Type B pancreatic cell (in vitro differentiated cells): ENCODE results near the gene COL11A1. TPM values are rescaled to one million over a fixed set of nuclear protein-coding genes. Genes with fewer than 3 reads are reported as not detected.
"Not testable (repeated sequence)": the region's sequence is repeated elsewhere in the genome, so short reads cannot be mapped to it uniquely, and the experiment has no call there.

Experiments
- DNase-seq: peaks from one replicate; pipeline ENCODE4 v3.0.0; 2021; ENCODE audit warnings: mixed read lengths; ENCODE audit not compliant: unreplicated experiment; ENCODE audit errors: extremely low spot score
- H3K27ac Mint-ChIP-seq: 2 replicates; pipeline ENCODE4 v1.8.0; 2021; ENCODE audit warnings: mild to moderate bottlenecking, mixed read lengths
- H3K27me3 Mint-ChIP-seq: 2 replicates; pipeline ENCODE4 v1.8.0; 2021; ENCODE audit warnings: mixed read lengths
- H3K36me3 Mint-ChIP-seq: 2 replicates; pipeline ENCODE4 v1.8.0; 2021; ENCODE audit warnings: mixed read lengths
- H3K4me1 Mint-ChIP-seq: one replicate; pipeline ENCODE4 v1.8.0; 2021; ENCODE audit warnings: mixed read lengths; ENCODE audit not compliant: unreplicated experiment
- H3K4me3 Mint-ChIP-seq: 2 replicates; pipeline ENCODE4 v1.8.0; 2021; ENCODE audit warnings: mild to moderate bottlenecking, mixed read lengths
- H3K9me3 Mint-ChIP-seq: 2 replicates; pipeline ENCODE4 v1.8.0; 2021; ENCODE audit warnings: mixed read lengths
- total RNA-seq: library from RNA; stranded (reverse); gene quantifications from 2 replicates; pipeline ENCODE4 v1.2.1, GENCODE V29; 2021; ENCODE audit warnings: low replicate concordance
- TF ChIP-seq, protein P1 (sequence below): fragments of 200-600 bp; sonication (generic); conservative IDR thresholded peaks from 2 replicates; pipeline ENCODE4 v1.5.0; 2021; ENCODE audit warnings: antibody characterized with exemption, mild to moderate bottlenecking

The COL11A1 gene
- total RNA-seq, 1 donor from 2014 or later, result 58.3 TPM

DNA sequence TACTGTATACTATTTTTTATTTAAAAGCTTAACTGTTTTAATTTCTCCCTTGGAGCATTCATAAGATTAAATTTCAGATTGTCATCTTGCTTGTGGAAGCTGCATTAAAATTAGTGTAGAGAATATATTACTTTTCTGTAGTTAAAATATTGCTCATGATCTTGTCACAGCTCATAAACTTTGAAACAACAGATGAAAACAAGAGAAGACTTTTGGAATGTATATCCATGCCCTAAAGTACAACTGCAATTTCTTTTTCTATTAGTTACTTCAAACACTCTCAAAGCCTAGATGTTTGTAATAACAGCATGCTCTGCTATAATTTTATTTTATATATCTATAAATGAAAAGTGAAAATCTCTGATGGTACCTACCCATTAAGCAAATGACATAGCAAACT lies 155.9 kb downstream of the COL11A1 start:
- H3K27ac Mint-ChIP-seq, result no peak overlapping the region
- H3K9me3 Mint-ChIP-seq, result no peaks in the 10 kb centered on the region
- H3K4me3 Mint-ChIP-seq, result no peak overlapping the region
- DNase-seq, result no peak
- no peaks in the 10 kb centered on the region for H3K36me3 Mint-ChIP-seq
- TF ChIP-seq, protein P1, sequence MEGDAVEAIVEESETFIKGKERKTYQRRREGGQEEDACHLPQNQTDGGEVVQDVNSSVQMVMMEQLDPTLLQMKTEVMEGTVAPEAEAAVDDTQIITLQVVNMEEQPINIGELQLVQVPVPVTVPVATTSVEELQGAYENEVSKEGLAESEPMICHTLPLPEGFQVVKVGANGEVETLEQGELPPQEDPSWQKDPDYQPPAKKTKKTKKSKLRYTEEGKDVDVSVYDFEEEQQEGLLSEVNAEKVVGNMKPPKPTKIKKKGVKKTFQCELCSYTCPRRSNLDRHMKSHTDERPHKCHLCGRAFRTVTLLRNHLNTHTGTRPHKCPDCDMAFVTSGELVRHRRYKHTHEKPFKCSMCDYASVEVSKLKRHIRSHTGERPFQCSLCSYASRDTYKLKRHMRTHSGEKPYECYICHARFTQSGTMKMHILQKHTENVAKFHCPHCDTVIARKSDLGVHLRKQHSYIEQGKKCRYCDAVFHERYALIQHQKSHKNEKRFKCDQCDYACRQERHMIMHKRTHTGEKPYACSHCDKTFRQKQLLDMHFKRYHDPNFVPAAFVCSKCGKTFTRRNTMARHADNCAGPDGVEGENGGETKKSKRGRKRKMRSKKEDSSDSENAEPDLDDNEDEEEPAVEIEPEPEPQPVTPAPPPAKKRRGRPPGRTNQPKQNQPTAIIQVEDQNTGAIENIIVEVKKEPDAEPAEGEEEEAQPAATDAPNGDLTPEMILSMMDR, result no peak
- no peaks in the 10 kb centered on the region for H3K4me1 Mint-ChIP-seq
- H3K27me3 Mint-ChIP-seq, result no peaks in the 10 kb centered on the region

DNA sequence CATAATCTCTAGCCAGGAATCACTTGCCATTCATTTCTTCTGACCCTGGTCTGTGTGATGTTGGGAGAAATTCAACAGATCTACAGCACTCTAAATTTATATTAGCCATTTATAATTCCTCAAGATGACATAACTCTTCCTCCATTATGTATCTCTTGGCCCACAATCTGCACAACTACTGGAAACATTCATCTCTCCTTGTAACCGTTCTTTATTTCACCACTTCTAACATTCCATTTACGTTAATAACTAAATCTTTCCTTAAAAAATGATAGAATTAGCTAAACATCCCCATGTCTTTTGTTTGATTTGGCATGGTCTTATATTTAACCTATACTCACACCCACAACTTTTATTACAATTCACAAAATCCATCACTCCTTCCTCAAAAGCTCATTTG lies 166.0 kb downstream of the COL11A1 start:
- H3K4me3 Mint-ChIP-seq, result no peak overlapping the region
- H3K27me3 Mint-ChIP-seq, result no peaks in the 10 kb centered on the region
- TF ChIP-seq, protein P1, result no peak
- no peaks in the 10 kb centered on the region for H3K9me3 Mint-ChIP-seq
- peaks cover 5% of the 10 kb centered on the region for H3K4me1 Mint-ChIP-seq
- no peak overlapping the region for H3K27ac Mint-ChIP-seq
- DNase-seq, result no peak
- no peaks in the 10 kb centered on the region for H3K36me3 Mint-ChIP-seq

DNA sequence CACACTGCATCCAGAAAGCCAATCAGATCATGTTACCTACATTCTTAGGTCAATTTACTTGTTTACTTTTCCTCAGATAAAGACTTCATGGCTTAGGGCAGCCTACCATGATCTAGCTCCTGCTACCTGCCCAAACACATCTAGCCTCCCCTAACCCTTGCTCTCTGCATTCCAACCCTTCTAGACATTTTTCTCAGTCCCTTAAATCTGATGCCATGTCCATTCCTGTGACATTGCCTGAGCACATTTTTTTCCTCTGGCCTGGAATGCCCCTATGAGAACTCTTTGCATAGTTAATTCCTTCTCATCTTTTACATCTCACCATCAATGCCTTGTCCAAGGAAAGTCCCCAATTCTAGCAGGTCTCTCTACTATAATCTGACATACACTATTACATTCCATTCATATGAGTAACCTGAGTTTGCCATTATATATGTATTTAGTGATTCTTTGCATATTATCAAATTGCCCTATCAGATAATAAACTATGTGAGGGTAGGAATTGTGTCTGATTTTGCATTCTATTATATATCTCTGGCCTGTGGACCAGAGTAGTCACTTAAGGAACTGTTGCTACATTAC lies 166.9 kb downstream of the COL11A1 start:
- Mint-ChIP-seq H3K36me3 (no peaks in the 10 kb centered on the region), H3K4me3 (no peak overlapping the region), H3K27me3 (no peaks in the 10 kb centered on the region), H3K9me3 (no peaks in the 10 kb centered on the region), H3K4me1 (peaks cover 5% of the 10 kb centered on the region), H3K27ac (peak overlapping the region; percentile 6)
- DNase-seq, result no peak
- TF ChIP-seq, protein P1, result no peak

DNA sequence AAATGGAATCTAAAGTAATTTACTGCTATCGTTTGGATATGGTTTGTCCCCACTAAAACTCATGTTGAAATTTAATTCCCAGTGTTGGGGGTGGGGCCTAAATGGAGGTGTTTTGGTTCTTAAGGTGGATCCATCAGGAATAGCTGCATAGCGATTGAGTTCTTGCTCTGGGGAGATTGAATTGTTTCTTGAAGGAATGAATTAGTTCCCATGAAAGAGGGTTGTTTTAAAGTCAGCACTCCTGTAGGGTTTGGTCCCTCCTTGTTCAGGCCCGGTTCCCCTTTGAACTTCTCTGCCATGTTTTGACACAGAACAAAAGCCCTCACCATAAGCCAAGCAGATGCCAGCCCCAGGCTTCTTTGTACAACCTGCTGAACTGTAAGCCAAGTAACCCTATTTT lies 170.9 kb downstream of the COL11A1 start:
- Mint-ChIP-seq H3K27ac (no peak overlapping the region), H3K4me3 (no peak overlapping the region), H3K4me1 (peaks cover 5% of the 10 kb centered on the region), H3K27me3 (no peaks in the 10 kb centered on the region), H3K36me3 (peaks cover 9% of the 10 kb centered on the region), H3K9me3 (no peaks in the 10 kb centered on the region)
- TF ChIP-seq, protein P1, result no peak
- no peak for DNase-seq

DNA sequence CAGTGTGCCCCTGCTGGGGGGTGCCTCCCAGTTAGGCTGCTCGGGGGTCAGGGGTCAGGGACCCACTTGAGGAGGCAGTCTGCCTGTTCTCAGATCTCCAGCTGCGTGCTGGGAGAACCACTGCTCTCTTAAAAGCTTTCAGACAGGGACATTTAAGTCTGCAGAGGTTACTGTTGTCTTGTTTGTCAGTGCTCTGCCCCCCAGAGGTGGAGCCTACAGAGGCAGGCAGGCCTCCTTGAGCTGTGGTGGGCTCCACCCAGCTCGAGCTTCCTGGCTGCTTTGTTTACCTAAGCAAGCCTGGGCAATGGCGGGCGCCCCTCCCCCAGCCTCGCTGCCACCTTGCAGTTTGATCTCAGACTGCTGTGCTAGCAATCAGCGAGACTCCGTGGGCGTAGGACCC lies 175.0 kb downstream of the COL11A1 start:
- H3K4me1 Mint-ChIP-seq, H3K27ac Mint-ChIP-seq, DNase-seq, H3K27me3 Mint-ChIP-seq, H3K36me3 Mint-ChIP-seq, H3K4me3 Mint-ChIP-seq, H3K9me3 Mint-ChIP-seq: not testable (repeated sequence)

GRCh38 chr1:102919659-102920058 lies 188.7 kb downstream of the COL11A1 start:
- no peaks in the 10 kb centered on the region for H3K4me1 Mint-ChIP-seq
- no peak for DNase-seq
- H3K9me3 Mint-ChIP-seq, result no peaks in the 10 kb centered on the region
- no peak overlapping the region for H3K4me3 Mint-ChIP-seq
- no peaks in the 10 kb centered on the region for H3K36me3 Mint-ChIP-seq
- no peaks in the 10 kb centered on the region for H3K27me3 Mint-ChIP-seq
- H3K27ac Mint-ChIP-seq, result no peak overlapping the region
- TF ChIP-seq, protein P1, result no peak
